K562 (cell line): ENCODE measurements around the gene MEA1. TPM values are rescaled to one million over a fixed set of nuclear protein-coding genes. Genes with fewer than 3 reads are reported as not detected.

Experiments used
- BHLHE40 ChIP-seq: IDR thresholded peaks from 2 replicates; pipeline ENCODE4 v1.6.1; 2011; ENCODE audit warnings: low read length, improper control_type of control experiment
- GATAD2B ChIP-seq: fragments of 450-650 bp; IDR thresholded peaks from 2 replicates; pipeline ENCODE4 v1.6.1; 2017; ENCODE audit warnings: mild to moderate bottlenecking, borderline replicate concordance
- IRF9 ChIP-seq: fragments of 450-650 bp; IDR thresholded peaks from 2 replicates; pipeline ENCODE4 v1.6.1; 2016; ENCODE audit warnings: missing biosample characterization, missing genetic modification characterization
- LEF1 ChIP-seq: fragments of 450-650 bp; IDR thresholded peaks from 2 replicates; pipeline ENCODE4 v1.6.1; 2016; ENCODE audit warnings: mild to moderate bottlenecking
- MXD1 ChIP-seq: fragments of 250-450 bp; sonication (Bioruptor Pico); IDR thresholded peaks from 2 replicates; pipeline ENCODE4 v1.8.0; 2021; ENCODE audit warnings: borderline replicate concordance, mild to moderate bottlenecking, moderate library complexity; ENCODE audit not compliant: poor library complexity, severe bottlenecking
- PHB ChIP-seq: fragments of 250-450 bp; sonication (Bioruptor Pico); IDR thresholded peaks from 2 replicates; pipeline ENCODE4 v1.5.0; 2021
- RBM34 ChIP-seq: fragments of 200-400 bp; formaldehyde crosslinking; IDR thresholded peaks from 2 replicates; pipeline ENCODE4 v1.6.1; 2018; ENCODE audit warnings: low read length, borderline replicate concordance; ENCODE audit not compliant: insufficient read depth
- SIX5 ChIP-seq, 2 experiments: IDR thresholded peaks; 2 replicates each; pipeline ENCODE4 v1.6.1; 2011; ENCODE audit warnings: low read length in 2 of 2, borderline replicate concordance in 1 of 2, low read depth in 1 of 2, mild to moderate bottlenecking in 1 of 2, moderate library complexity in 1 of 2; ENCODE audit not compliant: insufficient read depth in 1 of 2
- SP1 ChIP-seq: sonication (generic); formaldehyde crosslinking; IDR thresholded peaks from 2 replicates; pipeline ENCODE4 v1.8.1; 2022; ENCODE audit warnings: mild to moderate bottlenecking, missing genetic modification reagents
- ZKSCAN3 ChIP-seq: fragments of 250-450 bp; sonication (Bioruptor Pico); IDR thresholded peaks from 2 replicates; pipeline ENCODE4 v1.4.0; 2020
- polyA plus RNA-seq, 8 experiments: library from polyadenylated mRNA; depleted of rRNA in 4 of 8; stranded (reverse) in 5 of 8; unstranded in 3 of 8; fragments of >200 nt; fragmentation: Nextera tagmentation in 2 of 8; fragmentation: Illumina TruSeq in 1 of 8; extraction: Ambion mirVana in 2 of 8; extraction: Trizol in 1 of 8; gene quantifications; 2 replicates each; pipeline versions ENCODE4 v1.2.1 to v1.2.3, GENCODE V29; 2011 to 2014; ENCODE audit warnings: inconsistent platforms in 1 of 8, missing spikeins in 1 of 8
- total RNA-seq, 7 experiments: library from RNA; depleted of rRNA in 6 of 7; stranded (reverse); fragments of >200 nt in 6 of 7; fragmentation: Illumina TruSeq in 2 of 7; extraction: Trizol in 2 of 7; gene quantifications; 2 replicates each; pipeline versions ENCODE4 v1.2.1 to v1.2.3, GENCODE V29; 2011 to 2021; ENCODE audit warnings: low replicate concordance in 1 of 7
- TF ChIP-seq, protein P1 (sequence below), 3 experiments: fragments of 200-800 bp in 1 of 3; fragments of 250-450 bp in 1 of 3; fragments of 450-650 bp in 1 of 3; sonication (Bioruptor Pico) in 1 of 3; sonication (Bioruptor generic) in 1 of 3; formaldehyde crosslinking in 1 of 3; IDR thresholded peaks; 2 replicates each; pipeline versions ENCODE4 v1.6.1 to v1.8.0; 2016 to 2022; ENCODE audit warnings: mild to moderate bottlenecking in 2 of 3, missing genetic modification characterization in 2 of 3, missing compliant biosample characterization in 1 of 3, moderate library complexity in 1 of 3
- TF ChIP-seq, protein P2 (sequence below): sonication (generic); formaldehyde crosslinking; IDR thresholded peaks from 2 replicates; pipeline ENCODE4 v1.8.0; 2023; ENCODE audit warnings: mild to moderate bottlenecking, missing genetic modification reagents
- TF ChIP-seq, protein P3 (sequence below): fragments of 450-650 bp; IDR thresholded peaks from 2 replicates; pipeline ENCODE4 v1.6.1; 2014; ENCODE audit warnings: low read depth, mild to moderate bottlenecking, moderate library complexity, borderline replicate concordance
- TF ChIP-seq, protein P4 (sequence below): fragments of 450-650 bp; IDR thresholded peaks from 2 replicates; pipeline ENCODE4 v1.6.1; 2018; ENCODE audit not compliant: partially characterized antibody

The MEA1 gene
- total and polyA plus RNA-seq, 9 of the 15 experiments (the other 6 are each of a cell fraction or from before 2014, with no cell fraction given), result 86.8 to 210 (median 152) TPM

DNA sequence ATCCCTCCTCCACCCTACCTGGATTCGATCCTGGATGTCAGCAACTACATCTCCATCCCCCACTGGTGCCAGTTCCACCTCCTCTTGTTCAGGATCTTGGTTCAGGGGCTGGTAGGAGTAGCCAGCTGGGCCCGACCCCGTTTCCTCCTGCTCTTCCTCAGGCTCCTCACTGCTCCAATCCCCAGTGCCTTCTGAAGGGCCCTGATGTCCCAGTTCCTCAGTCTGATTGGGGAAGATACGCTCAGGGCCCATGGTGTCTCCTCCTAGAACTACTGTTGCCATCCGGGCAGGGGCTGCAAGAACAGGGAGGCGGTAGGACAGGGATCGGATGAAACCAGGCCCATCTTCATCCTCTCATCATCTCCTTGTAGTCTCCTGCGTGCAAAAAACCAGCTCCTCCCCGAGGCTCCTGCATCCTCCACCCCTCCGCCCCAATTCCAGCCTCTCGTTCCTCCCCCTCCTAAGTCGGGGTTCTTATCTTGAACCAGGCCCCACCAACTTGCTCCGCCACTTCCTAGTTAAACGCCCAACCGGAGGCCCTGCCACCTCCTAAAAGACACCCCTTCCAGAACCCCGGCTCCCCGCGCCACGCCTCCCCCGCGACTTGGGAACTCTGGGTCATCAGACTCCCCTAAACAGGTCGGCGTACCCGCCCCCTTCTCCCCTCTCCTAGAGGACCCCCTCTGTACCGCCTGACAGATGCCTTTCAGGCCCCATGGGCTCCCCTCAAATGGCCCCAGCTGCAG lies 476 bp downstream of the MEA1 start (continued):
- TF ChIP-seq MXD1 (CRISPR knock-in tag) (no peak), PHB (no peak), IRF9 (tag) (no peak), GATAD2B (no peak), SIX5 (IDR thresholded peaks at IDR 0.05; ENCODE audit: borderline replicate concordance in 1 of 2, insufficient read depth in 1 of 2, low read depth in 1 of 2, low read length in 2 of 2) (no peak), ZKSCAN3 (CRISPR knock-in tag) (no peak), RBM34 (no peak), SP1 (CRISPR knock-in tag) (no peak), LEF1 (0 out of 2 replicates have a peak, but pooled peaks have one; percentile 25), BHLHE40 (no peak)
- TF ChIP-seq, protein P1, sequence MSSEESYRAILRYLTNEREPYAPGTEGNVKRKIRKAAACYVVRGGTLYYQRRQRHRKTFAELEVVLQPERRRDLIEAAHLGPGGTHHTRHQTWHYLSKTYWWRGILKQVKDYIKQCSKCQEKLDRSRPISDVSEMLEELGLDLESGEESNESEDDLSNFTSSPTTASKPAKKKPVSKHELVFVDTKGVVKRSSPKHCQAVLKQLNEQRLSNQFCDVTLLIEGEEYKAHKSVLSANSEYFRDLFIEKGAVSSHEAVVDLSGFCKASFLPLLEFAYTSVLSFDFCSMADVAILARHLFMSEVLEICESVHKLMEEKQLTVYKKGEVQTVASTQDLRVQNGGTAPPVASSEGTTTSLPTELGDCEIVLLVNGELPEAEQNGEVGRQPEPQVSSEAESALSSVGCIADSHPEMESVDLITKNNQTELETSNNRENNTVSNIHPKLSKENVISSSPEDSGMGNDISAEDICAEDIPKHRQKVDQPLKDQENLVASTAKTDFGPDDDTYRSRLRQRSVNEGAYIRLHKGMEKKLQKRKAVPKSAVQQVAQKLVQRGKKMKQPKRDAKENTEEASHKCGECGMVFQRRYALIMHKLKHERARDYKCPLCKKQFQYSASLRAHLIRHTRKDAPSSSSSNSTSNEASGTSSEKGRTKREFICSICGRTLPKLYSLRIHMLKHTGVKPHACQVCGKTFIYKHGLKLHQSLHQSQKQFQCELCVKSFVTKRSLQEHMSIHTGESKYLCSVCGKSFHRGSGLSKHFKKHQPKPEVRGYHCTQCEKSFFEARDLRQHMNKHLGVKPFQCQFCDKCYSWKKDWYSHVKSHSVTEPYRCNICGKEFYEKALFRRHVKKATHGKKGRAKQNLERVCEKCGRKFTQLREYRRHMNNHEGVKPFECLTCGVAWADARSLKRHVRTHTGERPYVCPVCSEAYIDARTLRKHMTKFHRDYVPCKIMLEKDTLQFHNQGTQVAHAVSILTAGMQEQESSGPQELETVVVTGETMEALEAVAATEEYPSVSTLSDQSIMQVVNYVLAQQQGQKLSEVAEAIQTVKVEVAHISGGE (CRISPR knock-in tag; IDR thresholded peaks at IDR 0.05), result no peak
- TF ChIP-seq, protein P2, sequence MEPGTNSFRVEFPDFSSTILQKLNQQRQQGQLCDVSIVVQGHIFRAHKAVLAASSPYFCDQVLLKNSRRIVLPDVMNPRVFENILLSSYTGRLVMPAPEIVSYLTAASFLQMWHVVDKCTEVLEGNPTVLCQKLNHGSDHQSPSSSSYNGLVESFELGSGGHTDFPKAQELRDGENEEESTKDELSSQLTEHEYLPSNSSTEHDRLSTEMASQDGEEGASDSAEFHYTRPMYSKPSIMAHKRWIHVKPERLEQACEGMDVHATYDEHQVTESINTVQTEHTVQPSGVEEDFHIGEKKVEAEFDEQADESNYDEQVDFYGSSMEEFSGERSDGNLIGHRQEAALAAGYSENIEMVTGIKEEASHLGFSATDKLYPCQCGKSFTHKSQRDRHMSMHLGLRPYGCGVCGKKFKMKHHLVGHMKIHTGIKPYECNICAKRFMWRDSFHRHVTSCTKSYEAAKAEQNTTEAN, result 0 out of 2 replicates have a peak, but pooled peaks have one; percentile 35
- TF ChIP-seq, protein P3, sequence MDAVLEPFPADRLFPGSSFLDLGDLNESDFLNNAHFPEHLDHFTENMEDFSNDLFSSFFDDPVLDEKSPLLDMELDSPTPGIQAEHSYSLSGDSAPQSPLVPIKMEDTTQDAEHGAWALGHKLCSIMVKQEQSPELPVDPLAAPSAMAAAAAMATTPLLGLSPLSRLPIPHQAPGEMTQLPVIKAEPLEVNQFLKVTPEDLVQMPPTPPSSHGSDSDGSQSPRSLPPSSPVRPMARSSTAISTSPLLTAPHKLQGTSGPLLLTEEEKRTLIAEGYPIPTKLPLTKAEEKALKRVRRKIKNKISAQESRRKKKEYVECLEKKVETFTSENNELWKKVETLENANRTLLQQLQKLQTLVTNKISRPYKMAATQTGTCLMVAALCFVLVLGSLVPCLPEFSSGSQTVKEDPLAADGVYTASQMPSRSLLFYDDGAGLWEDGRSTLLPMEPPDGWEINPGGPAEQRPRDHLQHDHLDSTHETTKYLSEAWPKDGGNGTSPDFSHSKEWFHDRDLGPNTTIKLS, result no peak
- TF ChIP-seq, protein P4, sequence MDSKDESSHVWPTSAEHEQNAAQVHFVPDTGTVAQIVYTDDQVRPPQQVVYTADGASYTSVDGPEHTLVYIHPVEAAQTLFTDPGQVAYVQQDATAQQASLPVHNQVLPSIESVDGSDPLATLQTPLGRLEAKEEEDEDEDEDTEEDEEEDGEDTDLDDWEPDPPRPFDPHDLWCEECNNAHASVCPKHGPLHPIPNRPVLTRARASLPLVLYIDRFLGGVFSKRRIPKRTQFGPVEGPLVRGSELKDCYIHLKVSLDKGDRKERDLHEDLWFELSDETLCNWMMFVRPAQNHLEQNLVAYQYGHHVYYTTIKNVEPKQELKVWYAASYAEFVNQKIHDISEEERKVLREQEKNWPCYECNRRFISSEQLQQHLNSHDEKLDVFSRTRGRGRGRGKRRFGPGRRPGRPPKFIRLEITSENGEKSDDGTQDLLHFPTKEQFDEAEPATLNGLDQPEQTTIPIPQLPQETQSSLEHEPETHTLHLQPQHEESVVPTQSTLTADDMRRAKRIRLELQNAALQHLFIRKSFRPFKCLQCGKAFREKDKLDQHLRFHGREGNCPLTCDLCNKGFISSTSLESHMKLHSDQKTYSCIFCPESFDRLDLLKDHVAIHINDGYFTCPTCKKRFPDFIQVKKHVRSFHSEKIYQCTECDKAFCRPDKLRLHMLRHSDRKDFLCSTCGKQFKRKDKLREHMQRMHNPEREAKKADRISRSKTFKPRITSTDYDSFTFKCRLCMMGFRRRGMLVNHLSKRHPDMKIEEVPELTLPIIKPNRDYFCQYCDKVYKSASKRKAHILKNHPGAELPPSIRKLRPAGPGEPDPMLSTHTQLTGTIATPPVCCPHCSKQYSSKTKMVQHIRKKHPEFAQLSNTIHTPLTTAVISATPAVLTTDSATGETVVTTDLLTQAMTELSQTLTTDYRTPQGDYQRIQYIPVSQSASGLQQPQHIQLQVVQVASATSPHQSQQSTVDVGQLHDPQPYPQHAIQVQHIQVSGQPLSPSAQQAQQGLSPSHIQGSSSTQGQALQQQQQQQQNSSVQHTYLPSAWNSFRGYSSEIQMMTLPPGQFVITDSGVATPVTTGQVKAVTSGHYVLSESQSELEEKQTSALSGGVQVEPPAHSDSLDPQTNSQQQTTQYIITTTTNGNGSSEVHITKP, result peak; percentile 54
